NB4 (cell line): ENCODE measurements around the gene RAB6A.

Source experiments
- DNase-seq: peaks from one replicate; pipeline ENCODE4 v3.0.0; 2010; ENCODE audit warnings: low read depth
- H3K4me3 ChIP-seq: one replicate; pipeline ENCODE4 v1.5.1; 2011; ENCODE audit warnings: mild to moderate bottlenecking, low read depth, low read length, moderate library complexity
- MAX ChIP-seq: IDR thresholded peaks from 2 replicates; pipeline ENCODE4 v1.6.1; 2011; ENCODE audit warnings: low read depth, low read length
- MYC ChIP-seq: IDR thresholded peaks from 2 replicates; pipeline ENCODE4 v1.6.1; 2011; ENCODE audit warnings: low read depth, low read length
- POLR2A ChIP-seq: IDR thresholded peaks from 2 replicates; pipeline ENCODE4 v1.6.1; 2011; ENCODE audit warnings: mild to moderate bottlenecking; ENCODE audit not compliant: insufficient read length; ENCODE audit errors: extremely low read depth
- TF ChIP-seq, protein P1 (sequence below): IDR thresholded peaks from one replicate; pipeline ENCODE4 v1.5.1; 2012; ENCODE audit warnings: low read depth, low read length

The RAB6A gene

GRCh38 chr11:73670808-73671207 lies 90.1 kb downstream of the RAB6A start:
- no peak for DNase-seq
- no peak overlapping the region for H3K4me3 ChIP-seq
- TF ChIP-seq, protein P1, sequence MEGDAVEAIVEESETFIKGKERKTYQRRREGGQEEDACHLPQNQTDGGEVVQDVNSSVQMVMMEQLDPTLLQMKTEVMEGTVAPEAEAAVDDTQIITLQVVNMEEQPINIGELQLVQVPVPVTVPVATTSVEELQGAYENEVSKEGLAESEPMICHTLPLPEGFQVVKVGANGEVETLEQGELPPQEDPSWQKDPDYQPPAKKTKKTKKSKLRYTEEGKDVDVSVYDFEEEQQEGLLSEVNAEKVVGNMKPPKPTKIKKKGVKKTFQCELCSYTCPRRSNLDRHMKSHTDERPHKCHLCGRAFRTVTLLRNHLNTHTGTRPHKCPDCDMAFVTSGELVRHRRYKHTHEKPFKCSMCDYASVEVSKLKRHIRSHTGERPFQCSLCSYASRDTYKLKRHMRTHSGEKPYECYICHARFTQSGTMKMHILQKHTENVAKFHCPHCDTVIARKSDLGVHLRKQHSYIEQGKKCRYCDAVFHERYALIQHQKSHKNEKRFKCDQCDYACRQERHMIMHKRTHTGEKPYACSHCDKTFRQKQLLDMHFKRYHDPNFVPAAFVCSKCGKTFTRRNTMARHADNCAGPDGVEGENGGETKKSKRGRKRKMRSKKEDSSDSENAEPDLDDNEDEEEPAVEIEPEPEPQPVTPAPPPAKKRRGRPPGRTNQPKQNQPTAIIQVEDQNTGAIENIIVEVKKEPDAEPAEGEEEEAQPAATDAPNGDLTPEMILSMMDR: no peak
- TF ChIP-seq MYC (no peak), POLR2A (no peak), MAX (no peak)

DNA sequence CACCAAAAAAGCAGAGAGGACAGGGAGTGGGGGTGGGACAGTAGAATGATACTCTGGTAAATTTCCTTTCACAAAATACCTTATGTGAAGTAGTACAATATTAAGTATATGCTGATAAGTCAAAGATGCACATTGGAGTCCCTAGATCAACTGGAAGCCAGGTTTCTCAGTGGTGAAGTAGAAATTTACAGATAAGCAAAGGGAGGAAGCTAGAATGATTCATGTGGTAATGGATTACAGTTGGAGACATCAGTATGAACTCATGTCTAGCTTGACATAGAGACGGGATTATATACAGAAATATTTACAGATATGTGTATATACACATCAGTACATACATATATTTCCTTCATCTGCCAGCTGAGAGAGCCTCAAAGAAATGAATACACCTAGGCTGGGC lies 93.0 kb downstream of the RAB6A start:
- H3K4me3 ChIP-seq: no peak overlapping the region
- DNase-seq: no peak
- TF ChIP-seq POLR2A (no peak), MYC (no peak), MAX (no peak)
- TF ChIP-seq, protein P1: no peak

GRCh38 chr11:73664877-73665276 lies 96.0 kb downstream of the RAB6A start:
- DNase-seq: no peak
- TF ChIP-seq POLR2A (no peak), MAX (no peak), MYC (no peak)
- TF ChIP-seq, protein P1: no peak
- H3K4me3 ChIP-seq: no peak overlapping the region

DNA sequence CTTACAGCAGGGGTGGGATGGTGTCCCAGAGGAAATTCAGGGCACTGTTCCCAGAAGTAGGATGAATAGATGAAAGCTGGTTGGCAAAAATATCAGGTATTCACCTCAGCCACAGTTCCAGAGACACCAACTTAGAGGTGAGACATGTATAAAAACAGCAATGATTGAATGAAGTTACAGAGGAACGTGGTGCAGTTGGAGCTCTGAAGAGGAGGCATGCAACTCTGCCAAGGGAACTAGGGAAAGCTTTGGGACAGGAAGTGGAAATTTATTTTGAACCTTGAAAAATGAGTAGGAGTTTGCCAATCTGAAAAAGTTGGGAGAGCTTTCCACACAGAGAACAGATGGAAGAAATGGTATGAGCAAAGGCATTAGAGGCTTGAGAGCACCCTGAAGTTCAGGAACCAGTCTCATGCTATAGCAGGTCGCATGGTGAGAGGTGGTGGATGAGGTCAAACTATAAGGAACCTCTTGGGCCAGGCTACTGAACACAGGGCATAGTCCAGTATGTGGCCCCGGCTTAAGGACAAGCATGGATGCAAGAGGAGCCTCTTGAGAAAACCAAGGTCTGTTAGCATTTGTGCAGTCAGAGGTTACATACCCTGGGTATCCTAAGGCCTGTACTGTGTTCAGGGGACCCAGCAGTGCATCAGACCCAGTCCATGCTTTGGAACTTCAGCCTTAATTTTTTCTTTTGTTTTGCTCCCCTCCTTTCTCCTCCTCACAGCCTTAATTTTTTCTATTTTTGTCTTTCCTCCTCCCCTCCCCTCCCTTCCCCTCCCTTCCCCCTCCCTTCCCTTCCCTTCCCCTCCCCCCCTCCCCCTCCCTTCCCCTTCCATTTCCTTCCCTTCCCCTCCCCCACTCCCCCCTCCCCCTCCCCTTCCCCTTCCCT lies 97.0 kb downstream of the RAB6A start:
- TF ChIP-seq, protein P1: no peak
- TF ChIP-seq MAX: no peak
- no peak for TF ChIP-seq POLR2A
- TF ChIP-seq MYC: no peak
- no peak overlapping the region for H3K4me3 ChIP-seq
- DNase-seq: no peak

DNA sequence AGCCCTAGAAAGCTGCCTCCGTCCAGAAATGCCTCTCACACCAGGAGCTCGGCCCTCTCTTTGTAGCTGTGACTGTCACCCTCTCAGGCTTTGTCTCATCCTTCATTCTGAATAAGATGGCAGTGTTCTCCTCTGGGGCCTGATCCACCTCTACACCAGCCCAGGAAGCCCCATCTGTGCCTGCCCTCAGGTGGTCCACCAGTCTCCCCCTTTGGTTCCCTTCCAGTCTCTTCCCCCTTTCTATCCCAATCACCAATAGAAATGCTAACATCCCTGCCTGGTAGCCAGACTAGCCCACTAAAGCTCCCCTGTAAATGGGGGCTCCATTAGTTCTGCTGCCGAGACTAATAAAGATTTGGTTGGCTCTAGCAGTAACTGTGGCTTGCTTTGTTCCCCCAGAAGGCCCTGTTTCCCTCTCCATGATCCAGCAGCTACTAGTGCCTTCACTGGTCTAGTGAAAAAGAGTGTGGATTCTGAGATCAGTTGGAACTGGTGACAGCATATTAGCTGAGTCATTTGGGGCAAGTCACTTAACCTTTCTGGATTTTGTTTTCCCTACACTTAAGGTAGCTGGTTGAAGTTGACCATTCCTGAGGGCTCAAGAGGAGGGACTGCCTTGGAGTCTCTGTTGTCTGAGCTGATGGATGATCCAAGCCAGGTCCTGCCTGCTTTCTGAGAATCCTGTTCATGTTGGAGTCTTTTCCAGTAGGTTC lies 98.3 kb downstream of the RAB6A start:
- no peak for DNase-seq
- H3K4me3 ChIP-seq: no peak overlapping the region
- TF ChIP-seq MYC: no peak
- TF ChIP-seq MAX: no peak
- TF ChIP-seq POLR2A: no peak
- TF ChIP-seq, protein P1: no peak
